K562 (cell line): ENCODE data around the gene INO80C.

Experiments
- CHAMP1 ChIP-seq: fragments of 450-650 bp; IDR thresholded peaks from 2 replicates; pipeline ENCODE4 v1.6.1; 2016; ENCODE audit warnings: mild to moderate bottlenecking
- CTCF ChIP-seq, 3 experiments: IDR thresholded peaks in 2 of 3; conservative IDR thresholded peaks in 1 of 3; 2 replicates each; pipeline ENCODE4 v1.5.1; 2011 to 2012; ENCODE audit warnings: low read length in 3 of 3, mild to moderate bottlenecking in 3 of 3, control low read depth in 2 of 3, improper control_type of control experiment in 1 of 3, inconsistent platforms in 1 of 3, low read depth in 1 of 3, mixed read lengths in 1 of 3, moderate library complexity in 1 of 3; ENCODE audit not compliant: insufficient read depth in 2 of 3
- EZH2 ChIP-seq: IDR thresholded peaks from 2 replicates; pipeline ENCODE4 v1.6.1; 2012; ENCODE audit warnings: low read depth, mild to moderate bottlenecking, inconsistent platforms, low read length, borderline replicate concordance
- JUND ChIP-seq, 2 experiments: IDR thresholded peaks; 2 replicates in 1 of 2; 3 replicates in 1 of 2; pipeline ENCODE4 v1.6.1; 2011; ENCODE audit warnings: borderline replicate concordance in 2 of 2, low read depth in 2 of 2, low read length in 2 of 2, improper control_type of control experiment in 1 of 2, missing biosample characterization in 1 of 2, missing genetic modification characterization in 1 of 2, missing genetic modification reagents in 1 of 2
- NR2C2 ChIP-seq, 2 experiments: fragments of 200-800 bp in 1 of 2; sonication (Bioruptor generic) in 1 of 2; sonication (generic) in 1 of 2; formaldehyde crosslinking in 1 of 2; IDR thresholded peaks; 2 replicates each; pipeline versions ENCODE4 v1.6.1 to v1.8.0; 2016 to 2022; ENCODE audit warnings: mild to moderate bottlenecking in 1 of 2, missing compliant biosample characterization in 1 of 2, missing genetic modification characterization in 1 of 2, missing genetic modification reagents in 1 of 2
- OTX1 ChIP-seq: fragments of 450-650 bp; formaldehyde crosslinking; IDR thresholded peaks from 2 replicates; pipeline ENCODE4 v1.4.0; 2022; ENCODE audit warnings: mild to moderate bottlenecking
- PTRF ChIP-seq: fragments of 450-650 bp; IDR thresholded peaks from 2 replicates; pipeline ENCODE4 v1.6.1; 2016; ENCODE audit warnings: mild to moderate bottlenecking, missing genetic modification characterization, missing compliant biosample characterization
- ZNF23 ChIP-seq: fragments of 250-450 bp; sonication (Bioruptor Pico); IDR thresholded peaks from 2 replicates; pipeline ENCODE4 v1.4.0; 2020; ENCODE audit warnings: mild to moderate bottlenecking

GRCh38 chr18:35473562-35473961, 24.2 kb downstream of the INO80C start:
- TF ChIP-seq CHAMP1 (no peak), JUND (IDR thresholded peaks at IDR 0.05; ENCODE audit: borderline replicate concordance, low read depth, low read length) (no peak), JUND (tag; IDR thresholded peaks at IDR 0.05; ENCODE audit: borderline replicate concordance, low read depth, low read length) (no peak), ZNF23 (CRISPR knock-in tag) (no peak), NR2C2 (CRISPR knock-in tag; IDR thresholded peaks at IDR 0.05) (no peak), NR2C2 (tag; IDR thresholded peaks at IDR 0.05) (no peak), PTRF (tag) (no peak), EZH2 (no peak), OTX1 (CRISPR knock-in tag) (no peak), CTCF (IDR thresholded peaks at IDR 0.05 in 2 of 3, conservative IDR thresholded peaks at IDR 0.05 in 1 of 3; ENCODE audit: insufficient read depth in 2 of 3, low read depth in 1 of 3, low read length in 3 of 3) (no peak)
